Endodermal cell (in vitro differentiated cells): ENCODE data around the gene PHF2. TPM values are rescaled to one million over a fixed set of nuclear protein-coding genes. Genes with fewer than 3 reads are reported as not detected.

Experiments
- DNase-seq: peaks from one replicate; pipeline ENCODE4 v3.0.0-alpha.2; 2017
- H3K27ac ChIP-seq: 2 replicates; pipeline ENCODE4 v1.5.1; 2013; ENCODE audit warnings: mild to moderate bottlenecking, low read depth, low read length, moderate library complexity
- H3K27me3 ChIP-seq: 2 replicates; pipeline ENCODE4 v1.6.1; 2013; ENCODE audit warnings: mild to moderate bottlenecking, low read length, moderate library complexity; ENCODE audit not compliant: insufficient read depth, control insufficient read depth, poor library complexity, severe bottlenecking
- H3K36me3 ChIP-seq: 2 replicates; pipeline ENCODE4 v1.7.0; 2013; ENCODE audit warnings: mild to moderate bottlenecking, low read length, moderate library complexity; ENCODE audit not compliant: control insufficient read depth, insufficient read depth
- H3K4me1 ChIP-seq: one replicate; pipeline ENCODE4 v1.7.0; 2013; ENCODE audit warnings: low read length; ENCODE audit not compliant: control insufficient read depth, insufficient read depth
- H3K4me3 ChIP-seq: 2 replicates; pipeline ENCODE4 v1.5.1; 2013; ENCODE audit warnings: mild to moderate bottlenecking, low read length, moderate library complexity
- H3K9ac ChIP-seq: 2 replicates; pipeline ENCODE4 v1.6.1; 2013; ENCODE audit warnings: mild to moderate bottlenecking, low read length, moderate library complexity; ENCODE audit not compliant: poor library complexity, severe bottlenecking; ENCODE audit errors: extremely low read depth
- H3K9me3 ChIP-seq: 2 replicates; pipeline ENCODE4 v1.6.1; 2013; ENCODE audit warnings: mild to moderate bottlenecking, low read length, moderate library complexity; ENCODE audit not compliant: control insufficient read depth
- H3K27ac Mint-ChIP-seq: 2 replicates; pipeline ENCODE4 v1.8.0; 2020; ENCODE audit warnings: mixed read lengths
- H3K27me3 Mint-ChIP-seq: 2 replicates; pipeline ENCODE4 v1.8.0; 2021; ENCODE audit warnings: mild to moderate bottlenecking, mixed read lengths; ENCODE audit not compliant: insufficient read depth
- H3K36me3 Mint-ChIP-seq: 2 replicates; pipeline ENCODE4 v1.8.0; 2020; ENCODE audit warnings: low read depth, mixed read lengths
- H3K4me1 Mint-ChIP-seq: 2 replicates; pipeline ENCODE4 v1.8.0; 2020; ENCODE audit warnings: mixed read lengths
- H3K4me3 Mint-ChIP-seq: 2 replicates; pipeline ENCODE4 v1.8.0; 2020; ENCODE audit warnings: mild to moderate bottlenecking, moderate library complexity, mixed read lengths
- H3K9me3 Mint-ChIP-seq: 2 replicates; pipeline ENCODE4 v1.8.0; 2020; ENCODE audit warnings: mild to moderate bottlenecking, mixed read lengths
- WGBS, 2 experiments: methylation state at CpG; one replicate each; pipeline versions ENCODE4 v1.1.5 to v1.1.7; 2013; ENCODE audit warnings: missing lambda C conversion rate in 2 of 2, mixed read lengths in 1 of 2; ENCODE audit not compliant: insufficient coverage in 1 of 2, insufficient read length in 1 of 2; 5-methylcytosine and 5-hydroxymethylcytosine counted together
- total RNA-seq, 2 donors: library from RNA; stranded (reverse); fragmentation: NEBNext Ultra II Directional in 1 of 2; extraction: Animal tissue kit (Norgen Biotek cat#: 25700) in 1 of 2; gene quantifications; 2 replicates in 1 of 2; 3 replicates in 1 of 2; pipeline ENCODE4 v1.2.1, GENCODE V29; 2021
- TF ChIP-seq, protein P1 (sequence below): fragments of 200-600 bp; sonication (generic); conservative IDR thresholded peaks from 2 replicates; pipeline ENCODE4 v1.5.0; 2021; ENCODE audit warnings: antibody characterized with exemption, mild to moderate bottlenecking

The PHF2 gene
- total RNA-seq, 2 donors from 2014 or later, result 17.1 to 20.2 TPM

DNA sequence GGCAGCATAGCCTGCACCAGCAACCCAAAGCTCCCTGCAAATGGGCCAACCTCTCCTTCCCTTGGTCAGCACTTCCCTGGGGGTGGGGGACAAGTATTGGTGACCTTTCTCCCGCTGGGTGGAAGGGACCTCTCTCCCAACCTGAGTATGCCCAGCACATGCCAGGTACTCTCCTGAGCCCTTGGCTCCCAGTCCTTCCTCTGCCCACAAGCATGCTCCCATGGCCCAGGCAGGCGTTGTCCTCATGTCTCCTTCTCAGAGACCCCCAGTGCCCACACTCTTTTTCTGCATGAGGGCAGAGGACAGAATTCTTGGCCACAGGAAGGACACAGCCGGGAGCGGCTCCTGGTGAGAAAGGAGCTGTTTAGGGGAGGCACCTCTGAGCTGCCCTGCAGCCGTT lies 60.3 kb downstream of the PHF2 start:
- Mint-ChIP-seq H3K36me3 (peaks cover 54% of the 10 kb centered on the region), H3K9me3 (peaks cover 21% of the 10 kb centered on the region), H3K4me3 (no peak overlapping the region), H3K27me3 (no peaks in the 10 kb centered on the region), H3K27ac (no peak overlapping the region), H3K4me1 (no peaks in the 10 kb centered on the region)
- Histone ChIP-seq H3K4me3 (no peak overlapping the region), H3K4me1 (no peaks in the 10 kb centered on the region), H3K9me3 (peaks cover 16% of the 10 kb centered on the region), H3K27ac (no peak overlapping the region), H3K36me3 (peaks cover 36% of the 10 kb centered on the region), H3K9ac (no peak overlapping the region), H3K27me3 (no peaks in the 10 kb centered on the region)
- TF ChIP-seq, protein P1, sequence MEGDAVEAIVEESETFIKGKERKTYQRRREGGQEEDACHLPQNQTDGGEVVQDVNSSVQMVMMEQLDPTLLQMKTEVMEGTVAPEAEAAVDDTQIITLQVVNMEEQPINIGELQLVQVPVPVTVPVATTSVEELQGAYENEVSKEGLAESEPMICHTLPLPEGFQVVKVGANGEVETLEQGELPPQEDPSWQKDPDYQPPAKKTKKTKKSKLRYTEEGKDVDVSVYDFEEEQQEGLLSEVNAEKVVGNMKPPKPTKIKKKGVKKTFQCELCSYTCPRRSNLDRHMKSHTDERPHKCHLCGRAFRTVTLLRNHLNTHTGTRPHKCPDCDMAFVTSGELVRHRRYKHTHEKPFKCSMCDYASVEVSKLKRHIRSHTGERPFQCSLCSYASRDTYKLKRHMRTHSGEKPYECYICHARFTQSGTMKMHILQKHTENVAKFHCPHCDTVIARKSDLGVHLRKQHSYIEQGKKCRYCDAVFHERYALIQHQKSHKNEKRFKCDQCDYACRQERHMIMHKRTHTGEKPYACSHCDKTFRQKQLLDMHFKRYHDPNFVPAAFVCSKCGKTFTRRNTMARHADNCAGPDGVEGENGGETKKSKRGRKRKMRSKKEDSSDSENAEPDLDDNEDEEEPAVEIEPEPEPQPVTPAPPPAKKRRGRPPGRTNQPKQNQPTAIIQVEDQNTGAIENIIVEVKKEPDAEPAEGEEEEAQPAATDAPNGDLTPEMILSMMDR, result no peak
- no peak for DNase-seq
- 94 to 100% methylated on average over 3 to 5 of the region's 5 CpGs for WGBS, 2 experiments

DNA sequence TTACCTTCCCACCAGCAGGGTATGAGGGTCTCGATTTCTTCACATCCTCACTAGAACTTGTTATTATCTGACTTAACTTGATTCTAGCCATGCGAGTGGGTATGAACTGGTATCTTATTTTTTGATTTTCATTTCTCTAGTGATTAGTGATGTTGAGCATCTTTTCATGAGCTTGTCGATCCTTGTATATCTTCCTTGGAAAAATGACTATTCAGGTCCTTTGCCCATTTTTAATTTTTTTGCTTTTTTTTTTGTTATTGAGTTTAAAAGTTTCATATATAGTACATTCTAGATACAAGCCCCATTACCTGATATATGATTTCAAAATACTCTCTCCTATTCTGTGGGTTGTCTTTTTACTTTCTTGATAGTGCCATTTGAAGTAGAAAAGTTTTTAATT lies 61.5 kb downstream of the PHF2 start:
- H3K27me3 Mint-ChIP-seq, result no peaks in the 10 kb centered on the region
- Histone ChIP-seq H3K9ac (no peak overlapping the region), H3K4me1 (no peaks in the 10 kb centered on the region), H3K9me3 (peaks cover 16% of the 10 kb centered on the region), H3K27ac (no peak overlapping the region), H3K36me3 (peaks cover 35% of the 10 kb centered on the region), H3K4me3 (no peak overlapping the region), H3K27me3 (no peaks in the 10 kb centered on the region)
- peaks cover 54% of the 10 kb centered on the region for H3K36me3 Mint-ChIP-seq
- H3K4me3 Mint-ChIP-seq, result no peak overlapping the region
- DNase-seq, result no peak
- 92 to 96% methylated on average over 2 to 3 of the region's 3 CpGs for WGBS, 2 experiments
- H3K4me1 Mint-ChIP-seq, result no peaks in the 10 kb centered on the region
- TF ChIP-seq, protein P1, result no peak
- H3K27ac Mint-ChIP-seq, result no peak overlapping the region
- H3K9me3 Mint-ChIP-seq, result peaks cover 21% of the 10 kb centered on the region

DNA sequence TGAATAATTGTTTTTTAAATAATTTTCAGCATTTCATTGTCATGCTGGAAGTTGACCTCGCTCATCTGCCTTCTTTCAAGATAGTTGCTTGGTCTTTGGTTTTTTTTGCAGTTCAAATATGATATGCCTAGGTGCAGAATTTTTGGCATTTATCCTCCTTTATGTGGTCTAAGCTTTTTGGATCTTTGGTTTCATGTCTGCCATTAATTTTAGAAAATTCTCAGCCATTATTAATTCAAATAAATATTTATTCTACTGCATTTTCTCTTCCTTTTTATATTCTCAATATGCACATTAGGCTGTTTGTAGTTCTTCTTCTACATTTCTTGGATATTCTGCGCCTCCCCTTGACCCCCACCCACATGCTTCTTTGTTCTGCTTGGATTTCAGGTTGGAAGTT lies 63.6 kb downstream of the PHF2 start:
- no peak overlapping the region for H3K4me3 Mint-ChIP-seq
- H3K27me3 Mint-ChIP-seq, result no peaks in the 10 kb centered on the region
- TF ChIP-seq, protein P1, result no peak
- H3K27ac Mint-ChIP-seq, result no peak overlapping the region
- peaks cover 63% of the 10 kb centered on the region for H3K36me3 Mint-ChIP-seq
- H3K4me3 ChIP-seq, result no peak overlapping the region
- H3K4me1 ChIP-seq, result no peaks in the 10 kb centered on the region
- 96 to 100% methylated on average over 1 to 2 of the region's 2 CpGs for WGBS, 2 experiments
- no peak for DNase-seq
- no peaks in the 10 kb centered on the region for H3K4me1 Mint-ChIP-seq
- H3K9me3 Mint-ChIP-seq, result peaks cover 21% of the 10 kb centered on the region
- H3K27me3 ChIP-seq, result no peaks in the 10 kb centered on the region
- H3K27ac ChIP-seq, result no peak overlapping the region
- peaks cover 16% of the 10 kb centered on the region for H3K9me3 ChIP-seq
- peaks cover 36% of the 10 kb centered on the region for H3K36me3 ChIP-seq
- no peak overlapping the region for H3K9ac ChIP-seq
